Ovary (tissue), 3 donors: ENCODE results near the gene KRT71.

Experiments used
- CTCF ChIP-seq, 3 donors: fragments of 450-650 bp in 2 of 3; fragments of 200-600 bp in 1 of 3; IDR thresholded peaks; one replicate each; pipeline versions ENCODE4 v1.5.1 to v1.8.0; 2016 to 2022; ENCODE audit warnings: antibody characterized with exemption in 3 of 3, mild to moderate bottlenecking in 1 of 3
- POLR2A ChIP-seq: fragments of 450-650 bp; IDR thresholded peaks from one replicate; pipeline ENCODE4 v1.6.1; 2017; ENCODE audit warnings: antibody characterized with exemption, mild to moderate bottlenecking, moderate library complexity
- donor health status: DM: no; HTN: no; CAD: no.

- no peak for TF ChIP-seq POLR2A
- no peak for TF ChIP-seq CTCF (IDR thresholded peaks at IDR 0.05)
Measured at GRCh38 chr12:52582486-52582885, 29.5 kb upstream of the KRT71 start.
